ENCODE results near the gene NELFA.

The NELFA gene

DNA sequence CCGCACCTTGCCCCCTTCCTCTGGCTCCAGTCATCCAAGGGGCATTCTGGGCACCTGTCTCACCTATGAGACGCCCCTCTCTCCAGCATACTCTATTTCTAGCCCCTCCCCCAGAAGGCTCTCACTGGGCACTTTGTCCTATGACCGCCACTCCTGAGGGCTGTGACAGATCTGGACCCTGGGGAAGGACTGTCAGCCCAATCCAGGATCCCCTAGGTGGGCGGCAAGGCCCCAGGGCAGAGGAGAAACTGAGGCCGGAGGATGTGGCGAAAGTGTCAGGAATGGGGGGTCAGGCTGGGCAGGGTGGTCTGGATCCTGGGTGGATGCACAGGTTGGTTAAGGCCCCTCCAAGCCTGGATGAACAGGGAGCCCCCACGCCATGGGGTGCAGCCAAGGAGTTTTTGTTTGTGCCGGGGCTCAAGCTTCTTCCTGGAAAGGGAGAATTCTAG, 34.2 kb upstream of the NELFA start:
- no peak overlapping the region for H3K27ac ChIP-seq (ENCODE audit: low read length)
- H3K36me3 ChIP-seq (replicated peaks; ENCODE audit: low read depth, low read length) = no peaks in the 10 kb centered on the region
- H3K9me3 ChIP-seq (ENCODE audit: insufficient read depth, low read length) = no peaks in the 10 kb centered on the region
- H2AFZ ChIP-seq (ENCODE audit: low read depth, low read length) = no peak overlapping the region
- peaks cover 3% of the 10 kb centered on the region; the same call in 1 of the 2 replicates for H4K20me1 ChIP-seq (ENCODE audit: insufficient read depth, low read length)
- H3K79me2 ChIP-seq (ENCODE audit: low read length) = no peaks in the 10 kb centered on the region; the same call in 1 of the 2 replicates
- 0 out of 2 replicates have a peak, but pooled peaks cover 2% of the 10 kb centered on the region for H3K4me1 ChIP-seq (ENCODE audit: low read length)
- peak overlapping the region; percentile 80 for H3K4me3 ChIP-seq (ENCODE audit: low read length)
- peak overlapping the region; percentile 90 for H3K4me2 ChIP-seq (ENCODE audit: low read length)
- TF ChIP-seq, protein P1, sequence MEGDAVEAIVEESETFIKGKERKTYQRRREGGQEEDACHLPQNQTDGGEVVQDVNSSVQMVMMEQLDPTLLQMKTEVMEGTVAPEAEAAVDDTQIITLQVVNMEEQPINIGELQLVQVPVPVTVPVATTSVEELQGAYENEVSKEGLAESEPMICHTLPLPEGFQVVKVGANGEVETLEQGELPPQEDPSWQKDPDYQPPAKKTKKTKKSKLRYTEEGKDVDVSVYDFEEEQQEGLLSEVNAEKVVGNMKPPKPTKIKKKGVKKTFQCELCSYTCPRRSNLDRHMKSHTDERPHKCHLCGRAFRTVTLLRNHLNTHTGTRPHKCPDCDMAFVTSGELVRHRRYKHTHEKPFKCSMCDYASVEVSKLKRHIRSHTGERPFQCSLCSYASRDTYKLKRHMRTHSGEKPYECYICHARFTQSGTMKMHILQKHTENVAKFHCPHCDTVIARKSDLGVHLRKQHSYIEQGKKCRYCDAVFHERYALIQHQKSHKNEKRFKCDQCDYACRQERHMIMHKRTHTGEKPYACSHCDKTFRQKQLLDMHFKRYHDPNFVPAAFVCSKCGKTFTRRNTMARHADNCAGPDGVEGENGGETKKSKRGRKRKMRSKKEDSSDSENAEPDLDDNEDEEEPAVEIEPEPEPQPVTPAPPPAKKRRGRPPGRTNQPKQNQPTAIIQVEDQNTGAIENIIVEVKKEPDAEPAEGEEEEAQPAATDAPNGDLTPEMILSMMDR (IDR thresholded peaks at IDR 0.05; ENCODE audit: low read depth, low read length) = no peak
- no peak for TF ChIP-seq EZH2phosphoT487 (IDR thresholded peaks at IDR 0.05; ENCODE audit: low read depth)
- no peak overlapping the region for H3K9ac ChIP-seq (ENCODE audit: low read length)
- H3K27me3 ChIP-seq (ENCODE audit: low read depth, low read length) = no peaks in the 10 kb centered on the region

DNA sequence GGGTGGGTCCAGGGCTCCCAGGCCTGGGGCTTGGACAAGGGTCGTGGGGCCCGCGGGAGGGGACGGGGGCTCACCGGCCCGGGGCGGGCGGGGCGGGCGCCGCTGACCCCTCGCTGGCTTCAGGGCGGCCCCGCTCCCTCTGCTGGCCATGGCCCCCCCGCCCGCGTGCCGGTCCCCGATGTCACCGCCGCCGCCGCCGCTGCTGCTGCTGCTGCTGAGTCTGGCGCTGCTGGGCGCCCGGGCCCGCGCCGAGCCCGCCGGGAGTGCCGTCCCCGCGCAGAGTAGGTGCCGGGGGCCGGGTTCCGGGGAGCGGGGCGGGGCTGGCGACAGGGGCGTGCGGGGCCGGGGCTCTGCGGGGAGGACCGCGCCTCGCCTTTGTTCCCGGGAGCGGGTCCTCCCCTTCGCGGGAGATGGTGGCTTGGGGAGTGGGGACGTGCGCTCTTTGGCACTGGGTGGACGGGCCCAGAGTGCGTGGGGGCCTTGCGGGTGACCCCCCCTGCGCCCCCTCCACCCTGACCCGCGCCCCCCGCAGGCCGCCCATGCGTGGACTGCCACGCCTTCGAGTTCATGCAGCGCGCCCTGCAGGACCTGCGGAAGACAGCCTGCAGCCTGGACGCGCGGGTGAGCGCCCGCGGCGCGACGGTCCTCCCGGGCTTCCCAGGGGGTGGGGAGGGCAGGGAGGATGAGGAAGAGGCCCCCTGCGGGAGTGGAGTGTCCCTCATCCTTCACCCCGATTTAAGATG, 33.6 kb upstream of the NELFA start:
- peak overlapping the region; percentile 80 for H3K4me3 ChIP-seq (ENCODE audit: low read length)
- no peaks in the 10 kb centered on the region for H3K9me3 ChIP-seq (ENCODE audit: insufficient read depth, low read length)
- TF ChIP-seq, protein P1 (IDR thresholded peaks at IDR 0.05; ENCODE audit: low read depth, low read length) = 0 out of 2 replicates have a peak, but pooled peaks have one; percentile 3
- no peak for TF ChIP-seq EZH2phosphoT487 (IDR thresholded peaks at IDR 0.05; ENCODE audit: low read depth)
- 0 out of 2 replicates have a peak, but pooled peaks cover 2% of the 10 kb centered on the region for H3K4me1 ChIP-seq (ENCODE audit: low read length)
- no peaks in the 10 kb centered on the region for H3K36me3 ChIP-seq (replicated peaks; ENCODE audit: low read depth, low read length)
- peak overlapping the region; percentile 47 for H3K9ac ChIP-seq (ENCODE audit: low read length)
- H4K20me1 ChIP-seq (ENCODE audit: insufficient read depth, low read length) = peaks cover 3% of the 10 kb centered on the region; the same call in 1 of the 2 replicates
- peak overlapping the region; percentile 90 for H3K4me2 ChIP-seq (ENCODE audit: low read length)
- no peak overlapping the region for H2AFZ ChIP-seq (ENCODE audit: low read depth, low read length)
- H3K79me2 ChIP-seq (ENCODE audit: low read length) = no peaks in the 10 kb centered on the region; the same call in 1 of the 2 replicates
- no peak overlapping the region for H3K27ac ChIP-seq (ENCODE audit: low read length)
- no peaks in the 10 kb centered on the region for H3K27me3 ChIP-seq (ENCODE audit: low read depth, low read length)

DNA sequence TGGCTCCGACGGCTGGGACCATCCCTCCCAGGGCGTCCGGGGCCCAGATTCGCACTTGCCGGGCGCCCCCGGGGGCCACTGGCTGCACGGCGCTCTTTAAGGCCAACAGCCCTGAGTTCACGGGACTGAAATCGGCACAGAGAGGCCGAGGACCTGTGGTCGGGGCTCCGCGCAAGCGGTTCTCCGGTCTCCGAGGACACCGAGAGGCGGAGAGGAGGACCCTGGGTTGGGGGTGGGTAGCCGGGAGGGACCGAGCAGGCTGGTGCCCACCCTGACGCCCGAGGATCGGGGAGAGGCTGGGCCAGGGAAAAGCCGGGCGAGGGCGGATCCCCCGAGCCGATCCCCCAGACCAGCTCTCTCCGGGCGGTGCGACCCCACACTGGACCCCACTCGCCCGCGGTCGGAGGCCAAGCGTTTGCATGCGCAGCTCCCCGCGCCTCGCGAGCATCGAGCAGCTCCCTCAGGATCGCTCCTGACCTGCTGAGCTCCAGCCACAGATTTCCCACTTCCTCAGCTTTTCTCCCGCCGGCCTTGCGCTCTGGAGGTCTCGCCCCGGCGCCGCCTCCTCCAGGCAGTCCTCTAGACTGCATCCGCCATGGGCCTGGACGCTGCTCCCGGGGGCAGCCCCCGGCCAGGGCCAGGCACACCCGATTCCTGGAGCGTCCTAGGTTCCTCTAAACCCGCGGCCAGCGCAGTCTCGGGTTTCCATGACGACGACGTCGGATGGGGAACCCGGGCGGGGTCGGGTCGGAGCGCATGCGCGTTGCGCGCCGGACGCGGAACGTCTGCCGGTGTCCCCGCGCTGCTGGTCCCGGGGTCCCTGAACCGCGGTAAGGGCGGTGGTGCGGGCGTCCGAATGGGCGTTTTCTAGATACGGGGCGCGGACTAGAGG, 32.7 kb upstream of the NELFA start:
- Histone ChIP-seq H3K9ac (ENCODE audit: low read length) (peak overlapping the region; percentile 47), H3K27ac (ENCODE audit: low read length) (no peak overlapping the region)
- TF ChIP-seq EZH2phosphoT487 (IDR thresholded peaks at IDR 0.05; ENCODE audit: low read depth) = no peak
- TF ChIP-seq, protein P1 (IDR thresholded peaks at IDR 0.05; ENCODE audit: low read depth, low read length) = no peak

More for the DNA sequence above, 32.7 kb upstream of the NELFA start:
- Histone ChIP-seq H4K20me1 (ENCODE audit: insufficient read depth, low read length) (peaks cover 3% of the 10 kb centered on the region; the same call in 1 of the 2 replicates), H3K27me3 (ENCODE audit: low read depth, low read length) (no peaks in the 10 kb centered on the region), H3K4me3 (ENCODE audit: low read length) (peak overlapping the region; percentile 80), H3K9me3 (ENCODE audit: insufficient read depth, low read length) (no peaks in the 10 kb centered on the region), H3K4me2 (ENCODE audit: low read length) (peak overlapping the region; percentile 66), H3K4me1 (ENCODE audit: low read length) (0 out of 2 replicates have a peak, but pooled peaks cover 2% of the 10 kb centered on the region), H3K79me2 (ENCODE audit: low read length) (no peaks in the 10 kb centered on the region; the same call in 1 of the 2 replicates), H3K36me3 (replicated peaks; ENCODE audit: low read depth, low read length) (no peaks in the 10 kb centered on the region), H2AFZ (ENCODE audit: low read depth, low read length) (peak overlapping the region; percentile 56)

All from OCI-LY3 (cell line).